GM20000 (cell line): ENCODE measurements around the gene PSAP.

Experiments
- DNase-seq: peaks from one replicate; pipeline ENCODE4 v3.0.0; 2012; ENCODE audit warnings: low spot score
- TF ChIP-seq, protein P1 (sequence below): IDR thresholded peaks from 2 replicates; pipeline ENCODE4 v1.5.1; 2012; ENCODE audit warnings: mild to moderate bottlenecking, control low read depth; ENCODE audit errors: extremely low read depth, missing control alignments

PSAP gene

DNA sequence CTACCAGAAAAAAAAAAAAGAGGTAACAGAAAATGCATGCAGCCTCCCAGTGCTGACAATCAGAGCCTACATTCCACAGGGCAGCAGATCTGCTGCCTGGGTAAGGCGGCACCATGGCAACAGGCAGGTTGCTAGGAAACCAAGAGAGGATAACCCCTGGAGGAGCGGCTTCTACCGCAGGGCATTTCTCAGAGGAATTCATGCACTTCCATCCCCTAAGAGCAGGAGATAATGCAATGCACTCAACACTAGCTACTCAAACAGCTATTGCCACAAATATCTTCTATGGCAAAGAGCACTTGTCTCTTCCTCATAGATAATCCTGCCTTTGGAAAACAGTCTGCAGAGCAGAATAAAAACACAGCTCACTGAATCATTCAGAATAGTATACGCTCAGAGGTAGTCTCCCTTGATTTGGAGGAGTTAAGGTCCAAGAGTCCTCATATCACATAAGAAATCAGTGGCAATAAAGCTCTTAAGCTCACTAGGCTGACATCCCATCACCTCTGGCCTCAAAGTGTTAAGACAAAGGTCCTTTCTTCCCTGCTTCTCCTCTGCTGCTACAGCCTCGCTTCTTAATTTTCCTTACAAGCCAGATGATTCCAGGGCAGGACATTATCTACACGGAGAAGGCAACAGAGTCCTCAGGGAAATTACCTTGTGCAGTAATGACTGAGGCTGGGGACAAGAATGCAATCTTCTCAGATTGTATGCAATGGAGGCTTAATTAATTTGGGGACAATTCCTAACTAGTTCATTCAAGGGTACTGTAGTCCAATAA, 10.7 kb downstream of the PSAP start:
- no peak for DNase-seq
- TF ChIP-seq, protein P1, sequence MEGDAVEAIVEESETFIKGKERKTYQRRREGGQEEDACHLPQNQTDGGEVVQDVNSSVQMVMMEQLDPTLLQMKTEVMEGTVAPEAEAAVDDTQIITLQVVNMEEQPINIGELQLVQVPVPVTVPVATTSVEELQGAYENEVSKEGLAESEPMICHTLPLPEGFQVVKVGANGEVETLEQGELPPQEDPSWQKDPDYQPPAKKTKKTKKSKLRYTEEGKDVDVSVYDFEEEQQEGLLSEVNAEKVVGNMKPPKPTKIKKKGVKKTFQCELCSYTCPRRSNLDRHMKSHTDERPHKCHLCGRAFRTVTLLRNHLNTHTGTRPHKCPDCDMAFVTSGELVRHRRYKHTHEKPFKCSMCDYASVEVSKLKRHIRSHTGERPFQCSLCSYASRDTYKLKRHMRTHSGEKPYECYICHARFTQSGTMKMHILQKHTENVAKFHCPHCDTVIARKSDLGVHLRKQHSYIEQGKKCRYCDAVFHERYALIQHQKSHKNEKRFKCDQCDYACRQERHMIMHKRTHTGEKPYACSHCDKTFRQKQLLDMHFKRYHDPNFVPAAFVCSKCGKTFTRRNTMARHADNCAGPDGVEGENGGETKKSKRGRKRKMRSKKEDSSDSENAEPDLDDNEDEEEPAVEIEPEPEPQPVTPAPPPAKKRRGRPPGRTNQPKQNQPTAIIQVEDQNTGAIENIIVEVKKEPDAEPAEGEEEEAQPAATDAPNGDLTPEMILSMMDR = no peak

DNA sequence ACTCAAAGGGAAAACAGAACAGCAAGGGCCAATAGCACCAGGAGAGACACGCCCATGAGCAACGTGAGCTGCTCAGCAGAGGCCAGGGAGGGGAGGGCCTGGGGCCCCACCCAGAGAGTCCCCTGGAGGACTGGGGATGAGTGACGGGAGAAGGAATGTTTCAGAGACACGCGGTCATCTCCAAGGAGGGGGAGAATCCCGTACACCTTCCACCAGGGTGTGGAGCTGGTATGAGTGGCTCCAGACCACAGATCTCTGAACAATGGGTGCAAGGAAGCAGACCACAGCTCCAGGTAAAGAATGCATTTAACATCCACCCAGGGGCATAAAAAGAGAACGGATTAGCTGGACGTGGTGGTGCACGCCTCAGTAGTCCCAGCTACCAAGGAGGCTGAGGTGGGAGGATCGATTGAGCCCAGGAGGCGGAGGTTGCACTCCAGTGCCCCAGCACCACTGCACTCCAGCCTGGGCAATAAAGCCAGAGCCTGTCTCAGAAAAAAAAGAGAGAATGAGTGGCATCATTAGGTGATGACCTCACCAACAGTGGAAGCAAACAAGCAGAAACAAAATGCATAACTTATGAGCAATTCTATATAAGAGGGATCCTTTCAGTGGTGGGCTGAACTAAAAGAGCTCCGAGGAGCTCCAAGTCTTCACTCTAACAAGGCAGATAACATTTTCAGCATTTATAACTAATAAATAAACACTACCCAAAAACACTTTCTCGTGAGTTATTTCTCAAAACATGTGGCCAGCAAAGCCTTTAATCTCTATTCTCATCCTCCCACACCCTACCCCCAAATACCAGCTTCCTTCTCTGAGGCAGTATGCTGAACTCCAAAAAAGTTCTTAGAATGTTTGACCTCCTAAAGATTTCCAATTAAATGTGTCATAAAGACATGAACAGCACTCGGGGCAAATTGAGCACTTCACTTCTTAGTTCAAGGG, 12.5 kb downstream of the PSAP start:
- TF ChIP-seq, protein P1 = no peak
- DNase-seq = no peak

DNA sequence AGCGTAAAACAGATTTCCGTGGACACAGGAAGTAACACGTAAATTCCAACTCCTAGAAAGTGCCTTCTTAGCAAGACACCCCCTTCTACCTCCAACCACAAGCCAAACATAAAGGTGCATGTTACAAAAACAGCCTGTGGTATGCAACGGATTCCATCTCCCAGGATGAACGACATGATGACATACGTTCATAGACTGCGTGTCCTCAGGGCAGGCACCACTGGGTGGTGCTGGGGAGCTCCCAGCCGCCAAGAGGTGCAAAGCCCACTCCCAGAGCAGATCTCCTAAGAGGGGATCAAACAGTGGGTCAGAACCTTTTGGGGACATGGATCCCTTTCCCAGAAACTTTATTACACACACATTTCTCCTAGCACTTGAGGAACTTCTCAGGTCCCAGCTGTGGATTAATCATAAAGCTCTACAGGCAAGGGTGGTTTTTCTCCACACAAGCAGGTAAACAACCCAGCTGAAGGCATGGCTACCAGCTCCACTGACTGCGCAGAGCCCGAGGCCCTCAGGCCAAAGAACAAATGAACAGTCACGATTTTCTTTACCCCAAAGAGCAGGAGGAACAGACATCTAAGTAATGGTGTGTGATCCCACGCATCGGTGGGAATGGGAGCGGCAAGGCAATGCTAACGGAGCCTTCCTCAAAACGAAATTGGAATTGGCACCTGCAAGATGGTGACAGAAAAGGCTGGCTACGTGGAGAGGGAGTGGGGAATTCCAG, 13.8 kb downstream of the PSAP start:
- TF ChIP-seq, protein P1 = peak; percentile 54

DNA sequence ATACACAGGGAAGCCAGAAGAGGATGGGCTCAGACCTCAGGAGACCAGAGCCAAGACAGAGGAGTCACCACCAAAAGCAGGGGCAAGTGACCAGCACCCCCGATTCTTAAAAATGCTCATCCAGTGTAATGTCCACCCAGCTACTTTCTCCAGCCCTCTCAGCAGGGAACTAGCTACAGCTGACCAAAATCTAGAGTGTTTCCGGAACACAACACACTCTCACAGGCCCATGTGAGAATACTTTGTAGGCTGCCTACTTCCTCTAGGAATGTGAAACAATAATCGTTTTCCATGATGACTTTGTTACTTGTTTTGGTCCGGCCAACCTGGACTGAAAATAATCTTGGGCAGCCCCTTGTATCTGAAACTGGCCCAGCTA, 14.5 kb downstream of the PSAP start:
- TF ChIP-seq, protein P1 = no peak
- no peak for DNase-seq

More for the DNA sequence above, 13.8 kb downstream of the PSAP start:
- DNase-seq = no peak

DNA sequence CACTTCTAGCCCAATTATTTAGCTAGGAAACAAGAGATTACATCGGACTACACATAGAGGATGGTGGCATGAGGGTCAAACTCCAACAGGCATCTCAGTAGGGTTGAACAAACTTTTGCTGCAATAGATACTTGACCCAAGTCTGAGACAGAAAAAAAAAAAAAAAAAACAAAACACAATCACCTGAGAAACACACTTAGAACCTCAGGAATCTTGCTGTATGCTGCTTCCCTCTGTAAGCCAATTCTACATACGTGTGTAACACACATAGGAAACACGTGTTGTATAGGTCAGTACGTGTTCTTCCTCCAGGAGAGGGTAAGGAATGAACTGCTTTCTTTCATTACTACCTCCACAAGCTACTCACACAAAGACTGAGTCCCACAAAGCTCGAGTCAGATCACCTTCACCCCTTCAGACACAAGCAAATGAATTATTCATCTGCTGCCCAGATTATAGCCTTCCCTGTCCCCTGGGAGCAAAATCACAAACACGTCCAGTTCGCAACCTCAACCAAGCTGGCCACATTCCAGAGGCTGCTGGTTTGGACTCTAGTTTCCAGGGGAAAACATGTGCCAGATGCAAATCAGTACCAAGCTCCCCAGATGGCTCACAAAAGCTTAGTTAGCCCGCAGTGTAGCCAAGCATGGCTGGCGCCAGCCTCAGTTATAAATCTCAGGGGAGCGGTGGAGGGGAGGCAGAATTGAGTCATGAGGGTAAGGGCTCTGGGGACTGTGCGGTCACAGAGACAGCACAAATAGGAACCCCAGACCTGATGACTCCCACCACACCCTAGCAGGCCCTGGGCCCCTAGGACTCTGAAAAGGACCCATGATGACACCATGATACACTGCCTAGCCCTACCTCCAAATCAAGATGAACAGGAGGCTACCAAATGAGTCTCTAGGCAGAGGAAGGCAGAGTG, 15.1 kb downstream of the PSAP start:
- DNase-seq = peak; percentile 88

DNA sequence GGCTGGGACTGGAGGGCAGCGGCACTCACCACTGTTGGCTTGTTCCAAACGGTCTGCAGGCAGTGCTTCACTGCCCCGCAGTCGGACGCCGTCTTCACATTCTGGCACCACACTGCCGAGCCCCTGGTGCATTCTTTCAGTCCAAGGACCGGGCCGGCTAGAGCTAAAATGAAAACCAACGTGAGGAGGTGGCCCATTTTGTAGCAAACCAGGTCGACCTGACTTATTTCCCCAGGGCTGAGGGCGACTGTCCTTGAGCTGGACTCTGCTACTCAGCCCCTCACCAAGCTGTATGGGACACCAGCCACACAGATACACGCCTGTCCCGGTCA, 16.7 kb downstream of the PSAP start:
- no peak for DNase-seq
- TF ChIP-seq, protein P1 = no peak

More for the DNA sequence above, 15.1 kb downstream of the PSAP start:
- TF ChIP-seq, protein P1 = no peak
